MM.1S (cell line): ENCODE results near the gene SLC24A3.

ENCODE experiments used
- EZH2 ChIP-seq: fragments of 300-600 bp; sonication (generic); optimal IDR thresholded peaks from 2 replicates; pipeline ENCODE3; 2017; ENCODE audit warnings: low read depth, mild to moderate bottlenecking, antibody characterized with exemption, low read length, mixed read lengths
- TF ChIP-seq, protein P1 (sequence below): fragments of 300-600 bp; sonication (generic); IDR thresholded peaks from 2 replicates; pipeline ENCODE4 v1.5.1; 2016; ENCODE audit warnings: antibody characterized with exemption, low read length, mixed read lengths

GRCh38 chr20:19486446-19486845, 274.0 kb downstream of the SLC24A3 start:
- TF ChIP-seq, protein P1, sequence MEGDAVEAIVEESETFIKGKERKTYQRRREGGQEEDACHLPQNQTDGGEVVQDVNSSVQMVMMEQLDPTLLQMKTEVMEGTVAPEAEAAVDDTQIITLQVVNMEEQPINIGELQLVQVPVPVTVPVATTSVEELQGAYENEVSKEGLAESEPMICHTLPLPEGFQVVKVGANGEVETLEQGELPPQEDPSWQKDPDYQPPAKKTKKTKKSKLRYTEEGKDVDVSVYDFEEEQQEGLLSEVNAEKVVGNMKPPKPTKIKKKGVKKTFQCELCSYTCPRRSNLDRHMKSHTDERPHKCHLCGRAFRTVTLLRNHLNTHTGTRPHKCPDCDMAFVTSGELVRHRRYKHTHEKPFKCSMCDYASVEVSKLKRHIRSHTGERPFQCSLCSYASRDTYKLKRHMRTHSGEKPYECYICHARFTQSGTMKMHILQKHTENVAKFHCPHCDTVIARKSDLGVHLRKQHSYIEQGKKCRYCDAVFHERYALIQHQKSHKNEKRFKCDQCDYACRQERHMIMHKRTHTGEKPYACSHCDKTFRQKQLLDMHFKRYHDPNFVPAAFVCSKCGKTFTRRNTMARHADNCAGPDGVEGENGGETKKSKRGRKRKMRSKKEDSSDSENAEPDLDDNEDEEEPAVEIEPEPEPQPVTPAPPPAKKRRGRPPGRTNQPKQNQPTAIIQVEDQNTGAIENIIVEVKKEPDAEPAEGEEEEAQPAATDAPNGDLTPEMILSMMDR, result no peak
- TF ChIP-seq EZH2, result no peak
